PC-3 (cell line): ENCODE measurements around the gene IL36G. TPM values are rescaled to one million over a fixed set of nuclear protein-coding genes. Genes with fewer than 3 reads are reported as not detected.
A peak's percentile ranks its signal among the peaks of the same experiment; 100 is the strongest.

ENCODE experiments used
- ATAC-seq: fragments of 200-7000 bp; cut with Tn5 transposase; 2 replicates; pipeline ENCODE4 v1.9.1; 2020; ENCODE audit warnings: mild to moderate bottlenecking, moderate library complexity
- BruUV-seq: library from RNA; stranded (reverse); fragments of 400-500 nt; replicated peaks from 2 replicates; lab custom pipeline; 2021; lab: Mats Ljungman, UMichigan
- CTCF ChIA-PET: fragments of 300-600 bp; sonication (Branson Sonifier 250); formaldehyde crosslinking; loops from one replicate; lab custom pipeline; 2022; ENCODE audit warnings: antibody characterized with exemption; lab: Charles Lee
- POLR2A ChIA-PET: fragments of 300-600 bp; sonication (Branson Sonifier 250); formaldehyde crosslinking; loops from one replicate; lab custom pipeline; 2022; ENCODE audit warnings: antibody characterized with exemption; ENCODE audit not compliant: unreplicated experiment; lab: Charles Lee
- DNase-seq: peaks from one replicate; pipeline ENCODE4 v3.0.0-alpha.2; 2015
- H2AFZ ChIP-seq: fragments of 300-600 bp; sonication (generic); 2 replicates; pipeline ENCODE4 v1.6.0; 2016; ENCODE audit warnings: antibody characterized with exemption, low read length
- H3F3A ChIP-seq: fragments of 300-600 bp; sonication (generic); one replicate; pipeline ENCODE4 v1.6.0; 2017; ENCODE audit warnings: antibody characterized with exemption, low read length, control low read depth, mild to moderate bottlenecking; ENCODE audit not compliant: unreplicated experiment
- H3K27ac ChIP-seq: fragments of 300-600 bp; sonication (generic); 2 replicates; pipeline ENCODE4 v1.5.1; 2016; ENCODE audit warnings: mild to moderate bottlenecking, low read length
- H3K27me3 ChIP-seq: fragments of 300-600 bp; sonication (generic); 2 replicates; pipeline ENCODE4 v1.6.1; 2016; ENCODE audit warnings: low read length, mixed read lengths
- H3K36me3 ChIP-seq: fragments of 300-600 bp; sonication (generic); 2 replicates; pipeline ENCODE4 v1.6.1; 2016; ENCODE audit warnings: low read depth, mixed run types, low read length, mixed read lengths
- H3K4me1 ChIP-seq: fragments of 300-600 bp; sonication (generic); 2 replicates; pipeline ENCODE4 v1.5.1; 2016; ENCODE audit warnings: low read length; ENCODE audit not compliant: insufficient read depth
- H3K4me2 ChIP-seq: fragments of 300-600 bp; sonication (generic); 2 replicates; pipeline ENCODE4 v1.6.0; 2016; ENCODE audit warnings: low read length
- H3K4me3 ChIP-seq: fragments of 300-600 bp; sonication (generic); 2 replicates; pipeline ENCODE4 v1.5.1; 2016; ENCODE audit warnings: mild to moderate bottlenecking, low read length, mixed read lengths
- H3K79me2 ChIP-seq: fragments of 300-600 bp; sonication (generic); 2 replicates; pipeline ENCODE4 v1.6.1; 2017; ENCODE audit warnings: low read length, mixed read lengths
- H3K9ac ChIP-seq: fragments of 300-600 bp; sonication (generic); 2 replicates; pipeline ENCODE4 v1.6.0; 2016; ENCODE audit warnings: mild to moderate bottlenecking, low read length
- H3K9me2 ChIP-seq: fragments of 300-600 bp; sonication (generic); replicated peaks from 2 replicates; pipeline ENCODE4 v1.6.1; 2016; ENCODE audit warnings: mixed run types, low read length, mixed read lengths
- H3K9me3 ChIP-seq: fragments of 300-600 bp; sonication (generic); 2 replicates; pipeline ENCODE4 v1.6.1; 2016; ENCODE audit warnings: low read length, mixed read lengths
- H4K20me1 ChIP-seq: fragments of 300-600 bp; sonication (generic); 2 replicates; pipeline ENCODE4 v1.6.1; 2016; ENCODE audit warnings: low read length, mixed read lengths
- CTCF ChIP-seq: fragments of 300-600 bp; sonication (generic); conservative IDR thresholded peaks from 2 replicates; pipeline ENCODE4 v1.5.1; 2017; ENCODE audit warnings: antibody characterized with exemption, low read depth, mild to moderate bottlenecking, low read length
- EZH2 ChIP-seq: fragments of 300-600 bp; sonication (generic); IDR thresholded peaks from one replicate; pipeline ENCODE4 v1.6.1; 2017; ENCODE audit warnings: antibody characterized with exemption, mild to moderate bottlenecking, low read length; ENCODE audit not compliant: unreplicated experiment
- EZH2phosphoT487 ChIP-seq: fragments of 300-600 bp; sonication (generic); IDR thresholded peaks from 2 replicates; pipeline ENCODE4 v1.6.1; 2018; ENCODE audit warnings: mild to moderate bottlenecking, antibody characterized with exemption, low read length, borderline replicate concordance
- intact Hi-C: fragments of 100-400 bp; cut with micrococcal nuclease; formaldehyde crosslinking; loops from 2 replicates; pipeline ENCODE4 v1.9.0; 2023
- total RNA-seq: library from RNA; depleted of rRNA; stranded (reverse); fragments of >200 nt; gene quantifications from 2 replicates; pipeline ENCODE4 v1.2.3, GENCODE V29; 2014

Gene IL36G
- total RNA-seq, 1 experiment from 2014 or later, result 0.62 TPM

GRCh38 chr2:112942654-112943002, 35.2 kb upstream of the IL36G start:
- ATAC-seq, result peak; percentile 81

GRCh38 chr2:112944971-112945370, 32.8 kb upstream of the IL36G start:
- H3K27me3 ChIP-seq, result no peaks in the 10 kb centered on the region
- H4K20me1 ChIP-seq, result no peaks in the 10 kb centered on the region
- DNase-seq, result no peak
- H3K4me1 ChIP-seq, result peaks cover 14% of the 10 kb centered on the region
- H3K36me3 ChIP-seq, result no peaks in the 10 kb centered on the region
- H3K9ac ChIP-seq, result no peak overlapping the region
- ATAC-seq, result no peak
- no peak for TF ChIP-seq EZH2phosphoT487
- no peak overlapping the region for H3K4me2 ChIP-seq
- POLR2A ChIA-PET, result interaction anchor here (0.6 kb wide), 1 partner anchor 14 kb away, joined by 3 read pairs; no protein-coding TSS in a partner anchor
- no peak overlapping the region for H2AFZ ChIP-seq
- no peaks in the 10 kb centered on the region for H3F3A ChIP-seq
- H3K9me3 ChIP-seq, result 0 out of 2 replicates have a peak, but pooled peaks cover 11% of the 10 kb centered on the region
- H3K27ac ChIP-seq, result no peak overlapping the region
- no TSS peak for BruUV-seq
- no peaks in the 10 kb centered on the region for H3K9me2 ChIP-seq
- H3K79me2 ChIP-seq, result no peaks in the 10 kb centered on the region
- no peak overlapping the region for H3K4me3 ChIP-seq
- intact Hi-C loops, result no loop called here
- CTCF ChIA-PET, result no interaction called here

More at GRCh38 chr2:112942654-112943002, 35.2 kb upstream of the IL36G start:
- ChIA-PET POLR2A (interaction anchor here (0.6 kb wide), 1 partner anchor 10 kb away, joined by 3 read pairs; no protein-coding TSS in a partner anchor), CTCF (interaction anchor here (1.0 to 2.0 kb wide), 3 partner anchors 16 to 205 kb away, joined by 3 to 12 read pairs (median 8); no protein-coding TSS in a partner anchor)
- H3K9me3 ChIP-seq, result 0 out of 2 replicates have a peak, but pooled peaks cover 11% of the 10 kb centered on the region
- TF ChIP-seq EZH2, result no peak
- TF ChIP-seq CTCF, result peak; percentile 43
- no peak for TF ChIP-seq EZH2phosphoT487
- H4K20me1 ChIP-seq, result no peaks in the 10 kb centered on the region
- H3K9ac ChIP-seq, result no peak overlapping the region
- H3K36me3 ChIP-seq, result no peaks in the 10 kb centered on the region
- peak overlapping the region; percentile 32; the same call in 1 of the 2 replicates for H2AFZ ChIP-seq
- peak; percentile 82 for DNase-seq
- intact Hi-C loops, result no loop called here
- H3K4me1 ChIP-seq, result peaks cover 22% of the 10 kb centered on the region
- BruUV-seq, result no TSS peak
- H3K79me2 ChIP-seq, result no peaks in the 10 kb centered on the region
- no peak overlapping the region for H3K4me3 ChIP-seq
- no peaks in the 10 kb centered on the region for H3K9me2 ChIP-seq
- no peaks in the 10 kb centered on the region for H3K27me3 ChIP-seq
- H3K27ac ChIP-seq, result peak overlapping the region; percentile 14; the same call in 1 of the 2 replicates
- no peaks in the 10 kb centered on the region for H3F3A ChIP-seq
- 0 out of 2 replicates have a peak overlapping the region, but pooled peaks have one; percentile 24 for H3K4me2 ChIP-seq

GRCh38 chr2:112946086-112946485, 31.7 kb upstream of the IL36G start:
- DNase-seq (no peak), ATAC-seq (no peak)
- no TSS peak for BruUV-seq
- ChIA-PET POLR2A (no interaction called here), CTCF (no interaction called here)
- H2AFZ ChIP-seq, result no peak overlapping the region
- no peak overlapping the region for H3K9ac ChIP-seq
- intact Hi-C loops, result no loop called here
- peaks cover 14% of the 10 kb centered on the region for H3K4me1 ChIP-seq
- no peaks in the 10 kb centered on the region for H3K79me2 ChIP-seq
- no peaks in the 10 kb centered on the region for H3F3A ChIP-seq
- H3K27me3 ChIP-seq, result no peaks in the 10 kb centered on the region
- H4K20me1 ChIP-seq, result no peaks in the 10 kb centered on the region
- H3K9me3 ChIP-seq, result 0 out of 2 replicates have a peak, but pooled peaks cover 11% of the 10 kb centered on the region
- no peak overlapping the region for H3K4me3 ChIP-seq
- H3K27ac ChIP-seq, result no peak overlapping the region
- no peaks in the 10 kb centered on the region for H3K9me2 ChIP-seq
- TF ChIP-seq CTCF (no peak), EZH2 (no peak), EZH2phosphoT487 (no peak)
- H3K36me3 ChIP-seq, result no peaks in the 10 kb centered on the region
- H3K4me2 ChIP-seq, result no peak overlapping the region
